ENCODE data around the gene SLC34A3.

- TF ChIP-seq CTCF (IDR thresholded peaks at IDR 0.05; ENCODE audit: low read depth, low read length) (no peak), EZH2phosphoT487 (IDR thresholded peaks at IDR 0.05; ENCODE audit: low read depth) (no peak)
Measured at GRCh38 chr9:137199411-137200121, 31.1 kb upstream of the SLC34A3 start.

All from OCI-LY3 (cell line).